Adrenal gland (tissue), 5 donors: ENCODE data around the gene EPM2A.

Experiments
- CTCF ChIP-seq, 6 experiments: fragments of 450-650 bp in 4 of 6; fragments of 200-600 bp in 2 of 6; sonication (generic) in 1 of 6; IDR thresholded peaks; 1 replicate in 5 of 6; 2 replicates in 1 of 6; pipeline versions ENCODE4 v1.5.1 to v1.8.0; 2016 to 2021; ENCODE audit warnings: antibody characterized with exemption in 6 of 6, mild to moderate bottlenecking in 2 of 6, moderate library complexity in 1 of 6
- POLR2A ChIP-seq, 2 donors: fragments of 450-650 bp; IDR thresholded peaks; one replicate each; pipeline ENCODE4 v1.6.1; 2017; ENCODE audit warnings: antibody characterized with exemption in 2 of 2, mild to moderate bottlenecking in 2 of 2, moderate library complexity in 1 of 2
- donor health status: DM: no; HTN: no; CAD: no.

GRCh38 chr6:145603424-145603833 lies 131.9 kb downstream of the EPM2A start:
- no peak for TF ChIP-seq CTCF (IDR thresholded peaks at IDR 0.05)
- no peak for TF ChIP-seq POLR2A (IDR thresholded peaks at IDR 0.05)
